Neural progenitor cell (in vitro differentiated cells): ENCODE data around the gene DCAF8. TPM values are rescaled to one million over a fixed set of nuclear protein-coding genes. Genes with fewer than 3 reads are reported as not detected.

Experiments
- DNase-seq: peaks from one replicate; pipeline ENCODE4 v3.0.0-alpha.2; 2016; ENCODE audit warnings: low spot score
- H2AFZ ChIP-seq: fragments of 200-600 bp; sonication (generic); replicated peaks from 2 replicates; pipeline ENCODE4 v1.6.1; 2016; ENCODE audit warnings: antibody characterized with exemption
- H3F3A ChIP-seq: fragments of 200-600 bp; sonication (generic); 2 replicates; pipeline ENCODE4 v1.6.1; 2016; ENCODE audit warnings: antibody characterized with exemption, low read depth
- H3K27ac ChIP-seq: fragments of 200-600 bp; sonication (generic); 2 replicates; pipeline ENCODE4 v1.5.1; 2016; ENCODE audit warnings: mild to moderate bottlenecking
- H3K27me3 ChIP-seq: fragments of 200-600 bp; sonication (generic); 2 replicates; pipeline ENCODE4 v1.6.1; 2016; ENCODE audit warnings: mild to moderate bottlenecking, moderate library complexity
- H3K36me3 ChIP-seq: fragments of 200-600 bp; sonication (generic); 2 replicates; pipeline ENCODE4 v1.5.1; 2016
- H3K4me1 ChIP-seq: fragments of 200-600 bp; sonication (generic); 2 replicates; pipeline ENCODE4 v1.6.1; 2016; ENCODE audit warnings: mixed run types
- H3K4me2 ChIP-seq: fragments of 200-600 bp; sonication (generic); 2 replicates; pipeline ENCODE4 v1.6.1; 2016
- H3K4me3 ChIP-seq: fragments of 200-600 bp; sonication (generic); 2 replicates; pipeline ENCODE4 v1.5.1; 2016
- H3K79me2 ChIP-seq: fragments of 200-600 bp; sonication (generic); 2 replicates; pipeline ENCODE4 v1.6.1; 2016; ENCODE audit warnings: low read depth
- H3K9ac ChIP-seq: fragments of 200-600 bp; sonication (generic); 2 replicates; pipeline ENCODE4 v1.6.1; 2016
- H3K9me3 ChIP-seq: fragments of 200-600 bp; sonication (generic); 2 replicates; pipeline ENCODE4 v1.5.1; 2016; ENCODE audit warnings: low read depth
- H4K20me1 ChIP-seq: fragments of 200-600 bp; sonication (generic); 2 replicates; pipeline ENCODE4 v1.6.1; 2016; ENCODE audit warnings: low read depth
- H3K27ac Mint-ChIP-seq: 3 replicates; pipeline ENCODE4 v1.8.0; 2021; ENCODE audit warnings: mixed read lengths
- H3K27me3 Mint-ChIP-seq: 2 replicates; pipeline ENCODE4 v1.8.0; 2022; ENCODE audit warnings: low read depth, mild to moderate bottlenecking, inconsistent platforms, moderate library complexity, mixed read lengths; ENCODE audit not compliant: insufficient read depth
- H3K36me3 Mint-ChIP-seq: 3 replicates; pipeline ENCODE4 v1.8.0; 2021; ENCODE audit warnings: mixed read lengths
- H3K4me1 Mint-ChIP-seq: 3 replicates; pipeline ENCODE4 v1.8.0; 2021; ENCODE audit warnings: mixed read lengths
- H3K4me3 Mint-ChIP-seq: 3 replicates; pipeline ENCODE4 v1.8.0; 2021; ENCODE audit warnings: mild to moderate bottlenecking, moderate library complexity, mixed read lengths
- H3K9me3 Mint-ChIP-seq: 3 replicates; pipeline ENCODE4 v1.8.0; 2020; ENCODE audit warnings: mixed read lengths
- CTCF ChIP-seq: fragments of 200-600 bp; sonication (generic); IDR thresholded peaks from 2 replicates; pipeline ENCODE4 v1.5.1; 2017; ENCODE audit warnings: antibody characterized with exemption, mild to moderate bottlenecking
- EZH2 ChIP-seq: fragments of 200-600 bp; sonication (generic); IDR thresholded peaks from 2 replicates; pipeline ENCODE4 v1.6.1; 2017; ENCODE audit warnings: antibody characterized with exemption, mild to moderate bottlenecking, moderate library complexity
- EZH2phosphoT487 ChIP-seq: fragments of 200-600 bp; sonication (generic); IDR thresholded peaks from 2 replicates; pipeline ENCODE4 v1.6.1; 2017; ENCODE audit warnings: antibody characterized with exemption
- total RNA-seq: library from RNA; depleted of rRNA; stranded (reverse); fragments of >200 nt; gene quantifications from 2 replicates; pipeline ENCODE4 v1.2.3, GENCODE V29; 2015; ENCODE audit warnings: low replicate concordance

DCAF8 gene
- 105 and 132 TPM in 2 replicates for total RNA-seq

DNA sequence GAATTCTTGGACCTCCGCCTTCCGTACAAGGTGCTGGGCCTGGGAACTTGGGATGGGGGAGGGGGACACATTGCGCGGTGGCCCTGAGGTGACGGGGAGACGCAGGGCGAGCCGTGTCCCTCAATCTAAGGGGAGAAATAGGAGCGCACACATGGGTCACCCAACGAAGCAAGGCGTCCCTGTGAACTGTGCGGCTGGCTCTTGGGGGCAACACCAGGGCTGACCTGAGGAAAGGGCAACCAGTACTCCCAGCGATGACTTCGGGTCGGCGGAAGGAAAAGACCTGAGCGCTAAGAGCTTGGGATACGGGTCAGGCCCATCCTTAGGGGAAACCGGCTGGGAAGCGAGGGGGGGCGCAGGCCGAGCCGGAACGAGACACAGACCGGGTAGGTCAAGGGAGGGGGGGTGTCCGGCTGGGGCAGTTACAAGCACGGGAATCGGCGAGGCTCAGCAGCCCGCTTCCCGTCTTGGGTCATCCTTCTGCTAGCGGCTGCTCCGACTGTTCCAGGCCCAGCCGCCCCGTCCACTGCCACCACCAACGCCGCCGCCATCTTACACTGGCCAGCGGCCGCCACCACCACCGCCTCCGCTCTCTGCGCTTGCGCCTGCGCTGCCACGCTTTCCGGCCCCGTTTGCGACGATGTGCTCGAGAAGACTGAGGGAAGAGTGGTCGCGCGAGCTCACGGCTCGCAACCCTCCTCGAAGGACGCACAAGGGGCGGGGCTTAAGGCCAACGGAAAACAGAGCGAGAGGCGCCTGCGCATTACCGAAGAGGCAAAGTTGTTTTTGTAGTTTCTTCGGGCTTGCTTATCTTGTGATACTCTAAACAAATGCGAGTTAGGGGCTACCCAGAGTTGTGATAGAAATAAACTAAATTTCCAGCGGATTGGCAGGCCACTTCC, at the start of gene DCAF8:
Gene DCAF8 (minus strand): TSS at position 657 of the 902 bp plus-strand sequence. CDS start 18,541 bp downstream, outside the sequence.
- Histone ChIP-seq H4K20me1 (peaks cover 16% of the 10 kb centered on the region), H3K27me3 (peaks cover 20% of the 10 kb centered on the region), H3K9ac (peak within 1 kb of the TSS; percentile 89), H3K4me3 (peak within 1 kb of the TSS; percentile 86), H3K27ac (peak within 1 kb of the TSS; percentile 81), H3K4me1 (peaks cover 24% of the 10 kb centered on the region), H3K4me2 (peak within 1 kb of the TSS; percentile 97), H2AFZ (peak within 1 kb of the TSS; percentile 94), H3K36me3 (no peaks in the 10 kb centered on the region), H3F3A (peaks cover 14% of the 10 kb centered on the region), H3K9me3 (no peaks in the 10 kb centered on the region), H3K79me2 (peaks cover 50% of the 10 kb centered on the region)
- peaks cover 4% of the 10 kb centered on the region for H3K27me3 Mint-ChIP-seq
- peaks cover 5% of the 10 kb centered on the region for H3K36me3 Mint-ChIP-seq
- no peaks in the 10 kb centered on the region for H3K9me3 Mint-ChIP-seq
- peak; percentile 99 for DNase-seq
- H3K4me3 Mint-ChIP-seq, result peak within 1 kb of the TSS; percentile 100
- H3K4me1 Mint-ChIP-seq, result peaks cover 33% of the 10 kb centered on the region
- TF ChIP-seq CTCF, result no peak
- TF ChIP-seq EZH2, result no peak
- no peak for TF ChIP-seq EZH2phosphoT487
- H3K27ac Mint-ChIP-seq, result peak within 1 kb of the TSS; percentile 100

- Histone ChIP-seq H2AFZ (no peak overlapping the region), H3F3A (peaks cover 9% of the 10 kb centered on the region), H3K9me3 (no peaks in the 10 kb centered on the region), H3K27ac (no peak overlapping the region), H3K9ac (no peak overlapping the region), H3K4me1 (peaks cover 9% of the 10 kb centered on the region), H3K79me2 (no peaks in the 10 kb centered on the region), H3K36me3 (peaks cover 27% of the 10 kb centered on the region), H3K27me3 (no peaks in the 10 kb centered on the region), H4K20me1 (peaks cover 13% of the 10 kb centered on the region), H3K4me2 (no peak overlapping the region), H3K4me3 (no peak overlapping the region)
- TF ChIP-seq EZH2, result no peak
- TF ChIP-seq EZH2phosphoT487, result no peak
- TF ChIP-seq CTCF, result no peak
- no peak overlapping the region for H3K4me3 Mint-ChIP-seq
- H3K27ac Mint-ChIP-seq, result no peak overlapping the region
- no peak for DNase-seq
- peaks cover 32% of the 10 kb centered on the region for H3K36me3 Mint-ChIP-seq
- no peaks in the 10 kb centered on the region for H3K27me3 Mint-ChIP-seq
- H3K4me1 Mint-ChIP-seq, result no peaks in the 10 kb centered on the region
- H3K9me3 Mint-ChIP-seq, result no peaks in the 10 kb centered on the region
Observed at GRCh38 chr1:160309571-160309970, 47.2 kb upstream of the DCAF8 start.

DNA sequence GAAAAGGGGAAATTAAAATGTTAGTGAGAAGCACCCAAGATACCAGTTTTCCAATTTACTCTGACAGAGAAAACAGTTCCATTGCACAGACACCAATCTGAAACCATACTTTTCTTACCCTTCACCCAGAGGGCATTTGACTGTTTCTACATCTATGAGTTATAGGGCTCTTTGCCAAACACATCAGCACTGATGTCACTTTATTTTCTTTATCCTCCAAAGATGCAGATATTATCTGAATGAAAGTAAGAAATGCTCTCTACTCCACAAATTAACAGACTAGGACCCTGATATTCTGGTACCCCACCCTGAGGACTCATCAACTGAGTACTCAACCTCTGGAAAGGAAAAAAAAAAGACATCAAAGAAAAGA, 46.8 kb upstream of the DCAF8 start:
- Histone ChIP-seq H3K79me2 (no peaks in the 10 kb centered on the region), H2AFZ (no peak overlapping the region), H3K4me3 (no peak overlapping the region), H3K27ac (no peak overlapping the region), H3K9ac (no peak overlapping the region), H3K9me3 (no peaks in the 10 kb centered on the region), H4K20me1 (peaks cover 13% of the 10 kb centered on the region), H3F3A (peaks cover 9% of the 10 kb centered on the region), H3K36me3 (peaks cover 23% of the 10 kb centered on the region), H3K4me2 (no peak overlapping the region), H3K27me3 (no peaks in the 10 kb centered on the region), H3K4me1 (peaks cover 9% of the 10 kb centered on the region)
- Mint-ChIP-seq H3K36me3 (peaks cover 32% of the 10 kb centered on the region), H3K4me3 (no peak overlapping the region), H3K27me3 (no peaks in the 10 kb centered on the region), H3K9me3 (no peaks in the 10 kb centered on the region), H3K4me1 (no peaks in the 10 kb centered on the region), H3K27ac (no peak overlapping the region)
- no peak for DNase-seq
- TF ChIP-seq CTCF, result no peak
- no peak for TF ChIP-seq EZH2
- TF ChIP-seq EZH2phosphoT487, result no peak
